Hematopoietic multipotent progenitor cell (in vitro differentiated cells): ENCODE data around the gene SLC35E1. TPM values are rescaled to one million over a fixed set of nuclear protein-coding genes. Genes with fewer than 3 reads are reported as not detected.
A peak's percentile ranks its signal among the peaks of the same experiment; 100 is the strongest.
"Not testable (repeated sequence)": the region's sequence is repeated elsewhere in the genome, so short reads cannot be mapped to it uniquely, and the experiment has no call there.

Experiments used
- DNase-seq, 3 donors: peaks; one replicate each; pipeline ENCODE4 v3.0.0-alpha.2; 2011 to 2015; ENCODE audit warnings: low read depth in 2 of 3, low spot score in 2 of 3
- total RNA-seq: library from RNA; depleted of rRNA; stranded (reverse); fragments of >200 nt; gene quantifications from one replicate; pipeline ENCODE4 v1.2.3, GENCODE V29; 2012

SLC35E1 gene
- total RNA-seq, 1 donor, result 49.3 TPM

GRCh38 chr19:16527971-16528521, 44.2 kb downstream of the SLC35E1 start:
- DNase-seq, result peak in 2 of 3 donors; percentile 31 to 56

DNA sequence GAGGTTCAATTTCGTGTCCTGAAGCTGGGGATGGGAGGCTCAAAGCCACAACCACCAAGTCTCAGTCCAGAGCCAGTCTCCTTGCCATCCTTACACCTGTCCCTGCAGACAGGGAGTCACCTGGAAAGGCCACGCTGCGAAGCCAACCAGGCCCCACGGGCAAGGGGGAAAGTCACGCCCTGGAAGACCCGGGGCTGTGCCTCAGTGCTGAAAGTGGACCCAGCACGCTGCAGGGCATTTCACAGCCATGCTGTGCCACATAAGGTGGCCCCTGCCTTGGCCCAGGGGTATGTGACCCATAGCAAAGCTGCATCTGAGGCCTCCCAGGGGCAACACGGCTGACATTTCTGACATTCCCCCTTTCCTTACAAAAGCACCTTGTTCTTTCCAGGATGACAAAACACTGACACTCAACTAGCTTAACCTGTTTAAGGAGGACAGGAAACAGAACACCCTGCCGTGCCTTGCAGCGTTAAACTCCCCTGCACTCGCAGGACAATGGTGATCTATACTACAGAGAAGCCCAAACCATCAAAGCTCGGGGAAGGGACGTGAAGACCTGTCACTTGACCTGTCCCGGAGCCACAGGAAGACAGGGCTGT, 44.8 kb downstream of the SLC35E1 start:
- no peak for DNase-seq

- DNase-seq, result no peak
These were observed 46.3 kb downstream of the SLC35E1 start for GRCh38 chr19:16525751-16526481.

DNA sequence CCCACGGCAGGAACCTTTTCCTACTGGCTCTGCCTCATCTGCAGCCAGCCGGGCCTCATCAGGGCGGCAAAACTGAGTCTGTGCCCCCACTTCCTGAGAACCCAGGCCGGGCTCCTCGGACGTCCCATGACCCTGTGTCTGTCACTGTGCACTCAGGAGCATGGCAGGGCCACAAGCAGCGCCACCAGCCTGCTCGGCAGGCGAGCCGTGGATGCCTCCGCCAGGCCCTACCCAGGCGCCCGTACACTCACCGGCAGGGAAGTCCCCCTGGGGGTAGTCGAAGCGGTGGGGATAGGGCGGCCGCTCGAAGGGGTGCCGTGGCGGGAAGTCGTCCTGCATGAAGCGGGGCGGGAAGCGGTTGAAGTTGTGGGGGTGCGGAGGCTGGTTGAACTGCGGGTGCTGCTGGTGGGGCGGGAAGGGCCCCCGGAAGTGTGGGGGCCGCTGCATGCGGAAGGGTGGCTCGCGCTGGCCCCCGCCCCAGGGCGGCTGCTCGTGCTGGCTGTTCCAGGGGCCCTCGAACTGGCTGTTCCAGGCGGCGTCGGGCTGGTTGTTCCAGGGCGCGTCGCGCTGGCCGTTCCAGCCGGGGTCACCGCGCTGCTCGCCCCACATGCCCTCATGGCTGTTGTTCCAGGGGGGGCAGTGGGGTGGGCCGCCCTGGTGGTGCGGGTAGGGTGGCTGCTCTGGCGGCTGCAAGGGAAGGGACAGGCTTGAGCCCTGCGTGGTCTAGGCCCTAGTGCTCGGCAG, 47.1 kb downstream of the SLC35E1 start:
- DNase-seq, result no peak

DNA sequence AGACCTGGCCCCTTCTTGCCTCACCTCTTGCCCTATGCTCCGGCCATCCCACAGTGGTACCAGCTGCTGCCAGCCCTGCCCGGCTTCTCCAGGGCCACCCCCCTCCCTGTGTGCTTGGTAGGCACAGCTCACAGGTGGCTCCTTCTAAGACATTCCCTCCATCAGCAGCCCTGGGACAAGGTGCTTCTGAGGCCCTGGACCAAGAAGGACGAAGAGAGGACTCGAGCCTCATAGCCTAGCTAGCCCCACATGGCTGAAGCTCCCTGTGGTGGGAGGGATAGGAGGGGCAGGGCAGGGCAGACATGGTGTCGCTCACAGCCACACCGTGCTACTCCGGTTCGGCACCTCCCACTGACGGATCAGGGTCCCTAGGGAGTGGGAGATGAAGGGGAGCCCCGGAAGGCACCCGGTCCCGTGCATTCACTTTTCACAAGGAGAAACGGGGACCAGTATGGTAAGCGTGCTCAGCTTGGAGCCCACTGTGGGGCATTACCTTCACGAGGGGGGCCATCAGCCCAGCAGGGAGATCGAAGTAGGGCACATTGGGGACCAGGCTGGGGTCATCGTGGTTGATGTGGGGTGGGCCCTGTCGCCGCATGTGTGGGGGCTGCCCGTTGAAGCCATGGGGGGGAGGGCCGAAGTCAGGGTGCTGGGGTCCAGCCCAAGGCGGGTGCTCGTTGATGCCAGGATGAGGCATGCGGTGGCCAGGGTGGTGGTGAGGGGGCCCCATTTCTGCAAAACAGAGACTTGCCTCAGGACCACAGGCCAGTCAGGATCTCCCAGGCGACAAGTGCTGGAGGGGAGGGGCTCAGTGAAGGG, 49.4 kb downstream of the SLC35E1 start:
- no peak for DNase-seq

DNA sequence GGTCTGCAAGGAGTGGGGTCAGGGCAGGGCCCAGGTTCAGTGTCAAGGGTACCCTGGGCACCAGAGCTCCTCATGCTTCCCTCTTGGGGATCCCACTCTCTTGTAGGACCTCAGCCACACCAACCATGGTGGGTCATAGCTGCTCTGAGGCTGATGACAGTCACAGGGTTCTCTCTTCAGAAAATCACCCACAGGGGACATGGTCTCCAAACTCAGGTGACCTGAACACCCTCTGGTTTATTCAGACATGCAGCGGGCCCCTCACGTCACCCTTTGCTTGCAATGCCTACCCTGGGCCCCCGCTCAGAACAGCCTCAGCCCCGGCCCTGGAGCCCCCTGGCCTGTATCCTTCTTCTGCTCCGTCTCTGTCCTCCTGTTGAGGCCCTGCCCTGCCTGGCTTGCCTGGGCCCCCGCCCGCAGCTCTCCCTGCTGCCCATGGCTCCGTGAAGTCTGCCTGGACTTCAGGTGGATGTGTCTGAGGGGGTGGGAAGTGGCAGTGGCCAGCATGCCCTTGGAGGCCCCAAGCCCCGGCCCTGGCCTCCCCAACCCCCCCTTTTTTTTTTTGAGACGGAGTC, 50.4 kb downstream of the SLC35E1 start:
- no peak for DNase-seq

GRCh38 chr19:16520986-16521624, 51.1 kb downstream of the SLC35E1 start:
- no peak for DNase-seq

- DNase-seq, result no peak
These were observed 51.9 kb downstream of the SLC35E1 start for GRCh38 chr19:16520074-16520973.

DNA sequence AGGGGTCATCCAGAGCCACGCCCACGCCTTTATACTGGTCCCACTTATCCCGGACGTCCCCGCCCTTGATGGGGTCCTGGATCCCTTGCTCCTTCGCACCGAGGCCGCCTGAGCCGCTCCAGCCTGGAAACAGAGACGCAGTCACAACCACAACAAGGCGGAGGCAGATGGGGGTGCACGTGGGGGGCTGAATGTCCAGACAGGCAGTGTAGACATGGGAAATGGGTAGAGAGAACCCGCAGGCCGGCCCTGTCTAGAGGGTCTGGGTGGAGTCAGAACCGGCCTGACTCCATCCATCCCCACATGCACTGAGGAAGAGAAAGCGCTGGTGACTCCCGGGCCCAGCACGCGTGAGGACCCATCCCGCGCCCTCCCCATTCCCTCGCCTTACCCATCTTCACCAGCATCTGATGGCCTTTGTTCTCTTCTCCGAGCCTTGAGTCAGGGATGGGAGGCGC, 53.0 kb downstream of the SLC35E1 start:
- no peak for DNase-seq

- no peak for DNase-seq
These were observed 53.6 kb downstream of the SLC35E1 start for GRCh38 chr19:16518483-16519229.

DNA sequence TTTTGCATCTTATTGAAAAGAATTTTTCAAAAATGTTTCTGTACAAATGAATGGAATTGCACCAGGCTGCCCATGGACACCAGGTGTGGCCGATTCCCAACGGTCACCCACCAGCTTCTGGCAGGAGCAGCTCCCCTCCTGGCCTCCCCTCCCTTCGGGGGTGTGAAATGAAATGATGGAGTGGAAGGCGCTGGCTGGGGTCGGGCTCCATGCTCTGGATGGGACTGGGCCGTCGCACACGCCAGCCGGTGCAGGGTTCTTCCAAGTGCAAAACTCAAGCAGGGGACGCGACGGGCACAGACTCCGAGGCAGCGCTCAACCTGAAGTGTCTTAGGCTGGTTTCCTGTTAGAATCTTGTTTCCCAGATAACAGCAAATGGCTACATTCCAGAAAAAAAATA, 54.2 kb downstream of the SLC35E1 start:
- no peak for DNase-seq

- DNase-seq, result no peak
These were observed 55.1 kb downstream of the SLC35E1 start for GRCh38 chr19:16516923-16517610.

- DNase-seq, result no peak
These were observed 55.8 kb downstream of the SLC35E1 start for GRCh38 chr19:16516381-16516780.

GRCh38 chr19:16514383-16515019, 57.7 kb downstream of the SLC35E1 start:
- DNase-seq, result no peak

DNA sequence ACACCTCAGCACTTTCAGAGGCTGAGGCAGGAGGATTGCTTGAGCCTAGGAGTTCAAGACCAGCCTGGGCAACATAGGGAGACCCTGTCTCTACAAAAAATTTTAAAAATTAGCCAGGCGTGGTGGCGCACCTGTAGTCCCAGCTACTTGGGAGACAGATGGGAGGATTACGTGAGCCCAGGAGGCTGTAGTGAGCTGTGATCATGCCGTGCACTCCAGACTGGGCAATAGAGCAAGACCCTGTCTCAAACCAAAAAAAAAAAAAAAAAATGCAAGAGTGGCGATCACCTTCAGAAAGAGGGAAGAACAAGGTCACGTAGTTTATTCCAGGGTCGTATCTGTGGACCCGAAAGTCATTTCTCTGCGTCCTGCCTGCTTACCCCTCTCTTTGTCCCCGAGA, 59.6 kb downstream of the SLC35E1 start:
- DNase-seq, result not testable (repeated sequence)

DNA sequence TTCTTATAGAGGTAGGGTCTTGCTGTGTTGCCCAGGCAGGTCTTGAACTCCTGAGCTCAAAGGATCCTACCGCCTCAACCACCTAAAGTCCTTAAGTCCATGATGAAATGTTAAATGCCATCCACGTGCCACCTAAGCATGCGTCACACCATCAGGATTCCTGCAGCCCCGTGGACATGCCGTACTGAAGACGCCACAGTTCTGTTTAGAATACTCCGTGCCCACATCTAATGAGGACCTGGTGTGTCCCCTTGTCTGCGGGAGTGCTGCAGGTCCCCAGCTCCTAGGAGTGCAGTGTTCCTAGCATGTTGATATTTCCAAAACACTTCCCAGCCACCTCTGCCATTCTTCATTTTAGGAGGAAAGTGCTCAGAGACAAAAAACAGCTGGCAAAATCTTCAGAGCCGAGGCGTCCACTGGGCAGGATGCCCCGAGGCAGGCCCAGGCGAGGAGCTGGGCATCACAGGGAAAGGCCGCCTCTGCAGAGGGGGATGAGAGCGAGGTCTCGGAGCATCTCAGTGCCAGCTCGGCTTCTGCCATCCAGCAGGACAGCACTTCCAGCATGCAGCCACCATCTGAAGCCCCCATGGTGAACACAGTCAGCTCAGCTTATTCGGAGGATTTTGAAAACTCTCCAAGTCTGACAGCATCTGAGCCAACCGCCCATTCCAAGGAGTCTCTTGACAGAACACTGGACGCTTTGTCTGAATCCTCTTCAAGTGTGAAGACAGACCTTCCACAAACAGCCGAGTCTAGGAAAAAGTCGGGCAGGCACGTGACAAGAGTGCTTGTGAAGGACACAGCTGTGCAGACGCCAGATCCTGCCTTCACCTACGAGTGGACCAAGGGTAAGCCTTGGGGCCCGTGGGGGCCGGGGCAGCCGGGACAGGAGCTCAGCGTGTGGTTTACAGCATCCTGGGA, 62.8 kb downstream of the SLC35E1 start:
- no peak for DNase-seq
